AML-193 (cell line): ENCODE data around the gene LRRC3.

ENCODE experiments used
- DNase-seq, 2 experiments: peaks; one replicate each; lab custom pipeline; 2025; lab: John Stamatoyannopoulos, UW

Gene LRRC3

DNA sequence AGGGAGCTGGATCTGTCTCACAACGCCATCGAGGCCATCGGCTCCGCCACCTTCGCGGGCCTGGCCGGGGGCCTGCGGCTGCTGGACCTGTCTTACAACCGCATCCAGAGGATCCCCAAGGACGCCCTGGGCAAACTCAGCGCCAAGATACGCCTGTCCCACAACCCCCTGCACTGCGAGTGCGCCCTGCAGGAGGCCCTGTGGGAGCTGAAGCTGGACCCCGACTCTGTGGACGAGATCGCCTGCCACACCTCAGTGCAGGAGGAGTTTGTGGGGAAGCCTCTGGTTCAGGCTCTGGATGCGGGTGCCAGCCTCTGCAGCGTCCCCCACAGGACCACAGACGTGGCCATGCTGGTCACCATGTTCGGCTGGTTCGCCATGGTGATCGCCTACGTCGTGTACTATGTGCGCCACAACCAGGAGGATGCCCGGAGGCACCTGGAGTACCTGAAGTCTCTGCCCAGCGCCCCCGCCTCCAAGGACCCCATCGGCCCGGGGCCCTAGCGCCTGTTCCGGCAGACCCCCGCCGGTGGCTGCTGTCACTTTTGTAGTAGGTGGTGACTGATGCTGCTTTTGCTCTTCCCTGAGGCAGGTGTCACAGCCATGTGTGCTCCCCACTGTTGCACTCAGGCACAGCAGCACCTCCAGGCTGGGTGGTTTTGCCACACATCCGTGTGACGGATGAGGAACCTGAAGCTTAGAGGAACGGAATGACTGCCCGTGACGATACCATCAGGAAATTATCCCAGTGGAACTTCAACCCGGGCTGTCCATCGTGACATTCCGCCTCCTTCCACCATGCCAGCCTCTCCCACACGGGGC is 1.8 kb downstream of the LRRC3 start:
- DNase-seq = no peak

DNA sequence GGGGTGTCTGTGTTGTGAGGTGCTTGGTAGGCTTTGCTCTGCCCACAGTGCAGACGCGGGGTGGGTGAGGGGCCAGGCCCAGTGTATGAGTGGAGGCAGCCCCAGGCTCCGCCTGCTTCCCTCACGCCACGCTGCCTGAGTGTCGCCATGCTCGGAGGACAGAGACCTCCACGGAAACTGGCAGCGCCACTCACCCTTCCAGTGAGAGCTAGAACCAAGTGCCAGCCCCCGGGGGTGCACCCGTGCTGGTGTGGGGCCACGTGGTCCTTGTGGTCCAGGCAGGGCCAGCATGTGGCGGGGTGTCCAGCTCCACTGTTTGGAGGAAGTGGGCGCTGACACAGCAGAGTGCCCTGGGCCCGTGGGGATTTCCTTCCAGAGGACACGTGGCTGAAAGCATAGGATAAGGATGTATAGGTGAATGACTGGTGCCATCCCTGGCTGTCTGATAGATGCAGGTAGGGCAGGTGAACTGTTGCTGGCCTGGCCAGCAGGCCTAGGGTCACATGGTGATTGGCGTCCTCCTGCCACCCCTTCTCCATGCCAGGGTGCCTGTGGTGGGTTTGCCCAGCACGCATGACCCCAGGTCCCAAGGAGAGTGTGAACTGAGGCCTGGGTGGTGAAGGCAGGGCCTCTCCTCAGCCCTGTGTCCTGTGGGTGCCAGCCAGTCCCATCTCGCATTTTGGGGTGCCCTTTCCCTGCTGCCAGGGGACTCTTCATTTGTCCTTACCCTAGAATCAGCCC is 3.8 kb downstream of the LRRC3 start:
- no peak for DNase-seq

DNA sequence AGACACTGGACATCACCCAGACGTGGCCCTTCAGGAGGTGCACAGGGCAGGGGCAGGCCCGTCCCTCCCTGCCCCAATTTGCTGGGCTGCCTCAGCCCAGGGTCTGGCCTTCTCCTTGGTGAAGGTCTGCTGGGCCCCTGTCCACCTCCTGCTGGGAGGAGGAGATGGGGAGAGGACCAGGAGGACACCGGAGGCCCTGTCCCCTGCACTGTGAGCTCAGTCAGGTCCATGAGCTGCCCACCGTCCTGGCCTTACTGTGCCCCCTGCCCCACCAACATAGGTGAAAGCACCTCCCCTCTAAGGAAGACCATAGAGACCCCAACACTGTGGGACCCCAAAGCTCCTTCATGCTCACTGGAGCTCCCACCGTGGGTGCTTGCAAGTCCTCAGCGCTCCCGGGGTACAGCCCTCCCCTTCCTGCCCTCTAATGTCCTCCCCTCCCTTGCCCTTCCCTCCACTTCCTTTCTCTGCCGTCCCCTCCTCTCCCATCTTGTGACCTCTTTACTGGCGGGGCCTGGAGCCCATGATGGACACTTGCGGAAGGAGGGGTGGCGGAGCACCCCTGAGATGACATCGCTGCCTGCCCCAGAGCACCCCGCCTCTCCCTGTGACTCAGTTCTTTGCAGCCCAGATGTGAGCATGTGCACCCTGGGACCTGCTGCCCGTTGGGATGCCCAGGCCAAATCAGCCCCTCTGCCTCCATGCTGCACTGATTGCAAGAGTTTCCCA is 4.6 kb downstream of the LRRC3 start:
- no peak for DNase-seq

DNA sequence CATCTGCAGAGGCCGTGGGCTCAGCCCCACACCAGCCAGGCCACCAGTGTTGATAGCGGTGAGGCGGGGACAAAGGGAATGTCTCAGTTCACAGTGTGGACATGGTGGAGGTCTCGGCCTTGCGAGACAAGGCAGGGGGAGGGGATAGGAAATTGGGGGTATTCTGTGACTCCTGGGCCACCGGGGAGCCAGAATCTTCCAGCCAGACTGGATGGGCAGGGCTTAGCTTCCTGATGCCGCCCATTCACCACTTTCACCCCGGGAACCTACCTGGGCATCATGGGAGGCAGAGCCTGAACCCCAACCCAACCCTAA is 5.1 kb downstream of the LRRC3 start:
- DNase-seq = no peak

DNA sequence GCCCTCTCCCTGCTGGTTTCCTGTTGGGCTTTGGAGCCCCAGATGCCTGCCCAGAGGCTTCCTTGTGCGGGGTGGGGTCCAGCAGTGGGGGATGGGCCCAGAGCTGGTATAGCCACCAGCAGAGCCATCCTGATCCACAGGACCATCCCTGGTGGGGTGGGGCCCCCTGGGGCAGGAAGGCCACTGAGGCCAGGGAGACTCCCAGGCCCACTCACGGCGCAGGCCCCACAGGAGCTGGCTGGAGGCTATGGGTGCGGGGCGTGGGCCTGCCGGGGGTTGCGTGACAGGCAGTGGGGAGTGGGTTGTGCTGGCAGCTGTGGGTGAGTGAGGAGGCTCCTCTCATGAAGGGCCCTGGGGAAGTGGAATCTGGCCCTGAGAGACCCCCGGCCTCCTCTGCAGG is 5.7 kb downstream of the LRRC3 start:
- no peak for DNase-seq

DNA sequence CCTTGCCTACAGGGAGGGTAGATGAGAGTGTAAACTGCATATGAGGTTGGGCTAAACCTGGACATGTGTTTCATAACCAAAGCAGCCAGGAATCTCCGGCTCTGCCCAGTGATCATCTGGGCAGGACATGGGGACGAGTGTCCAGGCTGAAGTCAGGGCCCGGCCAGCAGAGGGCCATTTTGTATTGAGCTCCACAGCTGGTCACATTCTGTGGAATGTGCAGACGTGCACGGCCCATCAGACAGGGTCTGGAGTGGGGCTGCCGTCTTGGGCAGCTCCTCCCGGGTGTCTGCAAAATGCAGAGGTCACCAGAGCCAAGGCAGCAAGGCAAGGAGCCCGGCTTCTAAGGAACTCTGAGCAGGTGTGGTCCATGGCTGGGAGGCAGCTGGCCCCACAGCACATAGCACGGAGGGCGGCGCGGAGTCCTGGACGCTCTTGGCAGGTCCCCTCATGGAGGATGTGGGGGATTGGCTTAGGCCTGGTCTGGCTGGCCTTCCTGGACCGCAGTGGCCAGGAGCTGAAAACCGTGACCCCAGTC is 6.2 kb downstream of the LRRC3 start:
- DNase-seq = no peak

DNA sequence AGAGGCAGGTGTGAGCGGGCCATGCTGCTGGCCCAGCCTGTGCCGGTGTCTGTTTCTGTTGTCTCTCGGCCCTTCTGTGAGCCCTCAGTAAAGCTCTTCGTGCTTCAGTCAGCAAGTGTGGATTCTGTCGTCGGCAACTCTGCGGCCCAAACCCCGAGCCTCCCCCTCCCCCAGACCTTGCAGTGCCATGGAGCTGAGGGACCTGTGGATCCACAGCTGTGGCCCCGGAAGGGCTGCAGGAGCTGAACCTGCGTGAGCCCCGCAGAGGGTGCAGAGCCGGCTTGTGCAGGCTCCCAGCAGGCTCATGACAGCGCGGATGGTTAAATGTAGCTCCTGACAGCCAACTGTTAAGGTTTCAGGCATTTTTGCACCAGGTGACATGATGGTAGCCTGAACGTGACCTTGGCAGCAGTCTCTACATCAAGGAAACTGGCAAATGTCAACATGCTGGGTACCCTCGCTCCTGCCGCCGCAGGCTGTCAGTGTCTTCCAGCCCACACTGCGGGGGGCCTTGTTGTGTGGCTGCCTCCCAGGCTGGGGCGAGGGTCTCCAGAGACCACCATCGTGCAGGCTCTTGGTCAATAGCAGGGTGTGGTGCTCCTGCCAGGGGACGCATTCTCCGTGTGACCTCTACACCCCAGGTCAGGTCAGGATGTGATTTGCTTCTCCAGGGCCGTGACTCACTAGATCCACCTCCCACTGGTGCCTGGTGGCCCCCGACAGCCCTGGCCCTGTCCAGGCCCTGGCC is 7.0 kb downstream of the LRRC3 start:
- DNase-seq = no peak

DNA sequence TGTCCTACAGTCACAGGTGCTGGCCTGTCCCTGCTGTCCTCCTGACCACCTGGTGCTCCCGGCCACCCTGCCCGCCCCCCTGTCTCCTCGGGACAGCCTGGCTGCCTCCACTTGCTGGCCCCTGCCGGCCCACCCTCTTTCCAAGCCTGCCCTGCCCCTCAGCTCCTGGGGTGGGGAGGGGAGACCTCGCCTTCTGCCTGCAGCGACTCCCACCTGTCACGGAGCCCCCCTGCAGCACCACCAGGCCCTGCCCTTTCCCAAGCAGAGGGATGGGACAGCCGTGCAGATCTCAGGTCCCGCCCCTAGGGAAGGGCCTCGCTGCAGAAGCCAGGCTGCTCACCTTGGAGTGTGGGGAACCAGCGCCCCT is 7.5 kb downstream of the LRRC3 start:
- DNase-seq = no peak

DNA sequence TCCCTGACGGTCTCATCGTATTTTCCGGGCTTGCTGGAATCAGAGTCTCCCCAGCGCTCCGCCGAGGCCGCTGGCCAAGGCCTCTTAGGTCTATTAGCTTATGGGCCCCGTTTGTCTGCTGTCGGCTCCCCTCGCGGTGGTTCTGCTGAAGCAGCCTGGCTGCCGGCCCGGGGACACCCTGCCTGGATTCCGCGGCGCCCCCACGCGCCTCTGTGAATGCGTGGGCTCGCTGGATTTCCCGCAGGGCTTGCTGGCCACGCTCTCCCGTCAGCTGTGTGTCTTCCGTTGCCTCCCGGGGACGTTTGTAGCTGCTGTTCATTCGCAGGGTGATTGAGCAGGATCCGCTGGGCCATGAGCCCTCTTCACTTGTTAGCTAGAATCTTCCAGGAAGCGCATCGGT is 8.4 kb downstream of the LRRC3 start:
- DNase-seq = no peak

DNA sequence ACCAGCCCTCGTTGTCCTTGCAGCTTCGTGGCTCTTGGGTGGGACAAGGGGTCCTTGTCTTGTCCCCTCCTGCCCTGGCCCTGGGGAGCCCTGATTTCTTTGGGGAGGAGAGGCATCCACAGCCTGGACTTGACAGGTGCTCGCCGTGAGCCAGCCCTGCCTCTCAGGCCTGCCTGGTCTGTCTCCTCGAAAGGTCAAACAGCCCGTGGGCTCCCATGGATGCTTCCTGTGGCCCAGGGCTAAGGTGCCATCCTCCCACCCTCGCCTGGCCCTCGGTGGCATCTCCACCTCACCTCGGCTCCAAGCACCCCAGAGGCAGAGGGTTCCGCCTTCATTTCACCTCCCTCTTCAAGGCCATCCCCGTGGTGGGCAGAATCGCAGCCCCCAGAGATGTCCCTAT is 9.0 kb downstream of the LRRC3 start:
- no peak for DNase-seq

DNA sequence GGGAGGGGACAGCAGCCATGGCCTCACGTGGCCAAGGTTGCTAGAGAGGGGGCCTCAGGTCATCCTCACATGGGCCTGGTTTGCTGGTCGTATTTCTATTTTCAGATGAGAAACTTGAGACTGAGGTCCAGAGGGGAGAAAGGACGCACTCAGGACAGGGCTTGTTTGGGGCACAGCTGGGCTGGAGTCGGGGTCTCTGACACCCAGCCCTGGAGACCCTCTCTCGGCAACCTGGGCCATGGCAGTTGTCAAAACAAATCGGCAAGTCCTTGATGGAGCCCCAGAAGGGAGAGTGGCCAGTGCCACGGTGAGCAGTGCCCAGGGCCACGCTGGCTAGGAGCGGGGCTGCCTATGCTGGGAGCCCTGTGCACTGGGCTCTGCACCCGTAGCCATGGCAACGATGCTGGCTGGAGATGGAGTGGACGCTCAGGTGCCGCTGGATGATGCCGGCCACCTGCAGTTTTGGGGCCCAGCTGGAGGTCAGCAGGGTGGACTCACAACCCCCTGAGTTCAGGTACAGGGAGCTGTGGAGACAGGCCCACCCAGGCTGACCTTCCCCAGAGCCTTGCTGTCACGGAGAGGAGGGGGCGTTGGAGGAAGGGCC is 11.1 kb downstream of the LRRC3 start:
- DNase-seq = no peak

DNA sequence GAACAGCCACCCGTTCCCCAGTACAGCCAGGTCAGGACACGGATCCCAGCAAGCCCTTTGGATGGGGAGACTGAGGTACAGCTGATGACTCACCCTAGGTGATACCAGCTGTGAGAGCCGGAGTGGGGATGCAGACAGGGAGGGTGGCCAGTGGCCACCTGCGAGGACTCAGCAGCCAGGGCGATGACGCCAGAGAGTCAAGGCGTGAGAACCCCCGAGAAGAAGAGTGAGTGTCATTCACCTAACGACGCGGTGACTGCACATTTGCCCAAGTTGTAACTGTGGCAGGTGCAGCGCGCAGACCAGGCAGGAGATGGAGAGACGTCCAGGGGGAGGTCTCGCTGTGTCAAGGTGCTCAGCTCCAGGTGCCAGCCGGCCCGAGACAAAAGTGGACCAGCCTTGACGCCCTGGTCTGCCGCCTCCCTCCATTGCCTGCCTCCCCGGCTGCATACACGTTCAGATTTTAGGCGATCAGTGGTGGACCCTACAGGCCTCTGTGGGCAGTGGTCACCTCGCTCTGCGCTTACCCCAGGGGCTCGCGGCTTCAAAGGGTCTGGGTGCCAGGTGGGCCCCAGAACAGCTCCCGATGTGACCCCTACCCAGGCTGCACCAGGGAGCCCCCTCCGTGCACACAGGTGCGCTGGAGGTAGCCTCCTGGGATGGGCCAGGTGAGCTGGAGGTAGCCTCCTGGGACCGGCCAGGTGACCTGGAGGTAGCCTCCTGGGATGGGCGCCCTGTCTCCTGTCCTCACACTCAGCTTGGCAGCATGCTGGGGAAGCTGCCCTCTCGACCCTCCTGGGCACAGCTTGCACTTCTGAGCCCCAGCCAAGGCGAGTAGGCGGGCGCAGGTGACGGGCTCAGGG is 11.9 kb downstream of the LRRC3 start:
- DNase-seq = no peak

DNA sequence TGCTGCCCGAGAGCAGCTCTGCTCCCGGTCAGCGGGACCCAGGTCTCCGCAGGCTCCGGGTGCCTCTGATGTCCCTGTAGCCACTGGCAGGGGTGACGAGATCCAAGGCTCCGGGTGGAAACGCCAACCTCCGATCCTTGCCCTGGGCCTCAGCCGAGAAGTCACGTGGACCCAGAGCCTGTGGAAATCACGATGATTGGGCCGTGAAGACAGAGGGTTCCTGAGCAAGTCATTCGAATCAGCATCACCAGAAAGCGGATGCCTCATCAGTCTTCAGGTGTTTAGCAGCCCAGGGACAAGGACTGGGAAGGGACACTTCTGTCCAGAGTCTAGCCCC is 12.5 kb downstream of the LRRC3 start:
- DNase-seq = no peak

DNA sequence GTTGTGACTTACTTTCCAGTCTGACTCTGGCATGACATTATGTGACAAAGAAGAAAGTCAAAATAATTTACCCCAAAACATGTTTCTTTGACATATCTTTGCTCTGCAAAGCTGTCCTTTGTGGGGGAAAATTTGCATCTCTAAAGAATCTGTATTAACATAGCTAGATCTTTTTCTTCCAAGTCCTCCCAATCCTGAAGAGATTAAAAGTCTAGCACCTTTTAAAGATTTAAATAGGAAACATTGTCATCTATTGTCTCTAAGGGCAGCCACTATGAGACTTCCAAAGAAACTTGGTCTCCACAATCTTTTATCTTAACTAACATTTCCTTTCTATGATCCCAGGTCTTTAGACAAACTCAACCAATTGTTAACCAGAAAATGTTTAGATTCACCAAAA is 16.0 kb downstream of the LRRC3 start:
- DNase-seq = no peak

DNA sequence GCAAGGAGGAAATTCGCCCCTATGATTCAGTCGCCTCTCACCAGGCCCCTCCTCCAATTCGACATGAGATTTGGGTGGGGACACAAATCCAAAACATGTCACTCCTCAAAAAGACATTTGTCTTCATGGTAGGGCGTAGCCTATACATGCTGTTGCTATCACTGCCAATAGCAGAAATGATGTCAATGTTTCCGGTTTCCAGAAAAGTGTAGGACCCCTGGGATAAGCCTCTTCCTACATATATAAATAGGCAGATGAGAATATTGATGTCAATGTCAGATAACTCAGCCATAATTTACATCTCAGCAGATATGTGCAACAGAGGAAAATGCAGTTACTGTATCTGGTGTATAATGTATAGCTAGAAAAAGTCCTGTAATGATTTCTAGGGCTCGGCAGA is 16.7 kb downstream of the LRRC3 start:
- DNase-seq = no peak

DNA sequence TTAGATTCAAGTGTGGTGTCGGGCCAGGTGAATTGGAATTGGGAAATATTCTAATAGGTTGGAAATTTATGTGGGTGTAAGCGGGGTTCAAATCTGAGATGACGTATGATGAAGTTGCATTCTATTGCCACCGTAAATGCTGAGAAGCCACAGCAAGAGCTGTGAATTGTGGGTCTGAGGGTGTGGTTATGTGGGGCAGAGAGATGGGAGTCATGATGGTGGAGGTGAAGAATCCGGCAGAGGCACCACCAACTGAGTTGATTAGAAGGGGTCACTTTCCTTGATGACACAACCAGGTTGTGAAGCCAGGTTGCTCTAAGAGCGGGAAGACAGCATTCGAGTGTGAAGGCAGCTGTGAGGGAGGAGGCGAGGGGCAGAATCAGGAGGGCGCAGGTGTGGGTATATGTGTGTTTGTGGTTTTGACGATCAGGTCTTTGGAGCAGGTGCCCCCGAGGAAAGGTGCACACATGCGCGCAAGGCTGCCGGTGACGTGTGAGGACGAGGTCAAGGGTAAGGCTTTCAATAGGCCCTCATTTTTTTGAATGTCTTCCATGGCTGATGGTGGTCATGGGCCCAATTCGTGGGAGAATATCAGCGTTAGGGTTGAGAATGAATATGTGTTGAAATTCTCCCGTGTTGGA is 18.7 kb downstream of the LRRC3 start:
- no peak for DNase-seq

DNA sequence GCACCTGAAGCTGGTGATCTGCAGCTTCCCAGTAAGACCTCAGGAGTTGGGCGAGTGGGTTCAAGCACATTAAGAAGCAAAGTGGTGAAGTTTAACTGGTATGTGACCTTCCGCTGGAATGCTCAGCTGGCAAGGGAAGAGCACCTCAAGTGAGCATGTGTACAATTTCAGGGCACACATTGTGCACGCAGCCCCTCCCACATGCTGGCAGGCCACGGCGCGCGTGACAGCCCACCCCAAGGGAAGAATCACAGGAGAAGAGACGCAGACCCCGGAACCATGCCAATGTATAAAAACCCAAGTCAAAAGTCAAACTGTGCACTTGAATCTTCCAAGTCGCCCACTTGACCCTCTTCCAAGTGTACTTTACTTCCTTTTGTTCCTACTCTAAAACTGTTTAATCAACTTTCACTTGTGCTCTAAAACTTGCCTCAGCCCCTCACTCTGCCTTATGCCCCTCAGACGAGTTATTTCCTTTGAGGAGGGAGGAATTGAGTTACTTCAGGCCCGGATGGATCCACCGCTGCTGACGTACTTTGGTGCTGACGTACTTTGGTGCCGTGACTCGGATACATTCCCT is 20.0 kb downstream of the LRRC3 start:
- no peak for DNase-seq

DNA sequence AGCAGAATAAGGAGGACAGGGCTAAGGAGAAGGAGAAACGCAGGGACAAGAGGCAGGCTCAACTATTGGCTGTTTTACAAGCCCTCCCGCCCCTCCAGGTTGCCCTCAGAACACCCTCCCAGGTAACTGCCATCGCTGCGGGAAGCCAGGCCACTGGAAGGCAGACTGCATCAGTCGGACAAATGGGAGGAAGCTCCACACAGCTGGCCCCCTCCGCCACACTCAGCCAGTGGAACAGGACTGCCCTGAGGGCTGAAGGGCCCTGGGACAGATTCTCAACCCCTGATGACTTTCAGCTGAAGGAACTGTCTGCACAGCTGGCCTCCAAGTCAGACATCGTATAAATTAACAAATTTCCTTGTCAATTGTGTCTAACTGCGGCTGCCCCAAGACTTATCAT is 21.8 kb downstream of the LRRC3 start:
- no peak for DNase-seq

DNA sequence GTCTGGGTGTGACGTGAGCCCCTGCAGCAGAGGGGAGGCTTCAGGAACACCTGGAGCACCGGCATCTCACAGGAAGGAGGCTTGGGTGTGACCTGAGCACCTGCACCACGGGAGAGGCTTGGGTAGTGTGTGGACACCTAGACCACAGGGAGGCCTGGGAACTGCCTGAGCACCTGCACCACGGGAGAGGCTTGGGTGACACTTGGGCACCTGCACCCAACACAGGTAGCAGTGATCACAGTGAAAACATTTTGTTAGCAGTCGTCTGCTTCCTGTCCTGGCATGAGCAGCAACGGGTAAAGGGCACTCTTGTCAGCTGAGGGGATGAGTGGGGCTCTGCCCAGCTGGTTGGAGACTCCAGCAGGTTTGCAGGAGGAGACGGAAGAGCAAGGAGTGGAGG is 22.4 kb downstream of the LRRC3 start:
- DNase-seq = no peak
